DND-41 (cell line): ENCODE measurements around the gene GRK2.

ENCODE experiments used
- ATAC-seq: fragments of 200-7000 bp; cut with Tn5 transposase; 3 replicates; pipeline ENCODE4 v1.9.1; 2021; ENCODE audit warnings: low read depth; ENCODE audit not compliant: insufficient read depth
- DNase-seq: peaks from one replicate; pipeline ENCODE4 v3.0.0-alpha.2; 2020
- H2AFZ ChIP-seq: 2 replicates; pipeline ENCODE4 v1.6.0; 2012; ENCODE audit warnings: low read depth, low read length
- H3K27ac ChIP-seq: 2 replicates; pipeline ENCODE4 v1.5.1; 2012; ENCODE audit warnings: low read length, inconsistent platforms
- H3K27me3 ChIP-seq: fragments of 200-600 bp; sonication (generic); 2 replicates; pipeline ENCODE4 v1.6.0; 2012; ENCODE audit warnings: low read length, mild to moderate bottlenecking, inconsistent platforms; ENCODE audit not compliant: insufficient read depth, poor library complexity
- H3K36me3 ChIP-seq: 2 replicates; pipeline ENCODE4 v1.5.1; 2012; ENCODE audit warnings: low read length, inconsistent platforms; ENCODE audit not compliant: insufficient read depth
- H3K4me1 ChIP-seq: 2 replicates; pipeline ENCODE4 v1.5.1; 2012; ENCODE audit warnings: mild to moderate bottlenecking, low read length; ENCODE audit not compliant: insufficient read depth
- H3K4me2 ChIP-seq: 2 replicates; pipeline ENCODE4 v1.6.0; 2012; ENCODE audit warnings: mild to moderate bottlenecking, moderate library complexity, low read length, inconsistent platforms; ENCODE audit not compliant: insufficient read depth
- H3K4me3 ChIP-seq, 2 experiments: fragments of 200-600 bp in 1 of 2; shearing (Covaris generic) in 1 of 2; 2 replicates each; pipeline ENCODE4 v1.5.1; 2012 to 2016; ENCODE audit warnings: inconsistent platforms in 2 of 2, low read length in 2 of 2, mild to moderate bottlenecking in 2 of 2, low read depth in 1 of 2, moderate library complexity in 1 of 2
- H3K79me2 ChIP-seq: 2 replicates; pipeline ENCODE4 v1.6.0; 2012; ENCODE audit warnings: low read length, inconsistent platforms; ENCODE audit not compliant: insufficient read depth
- H3K9ac ChIP-seq: 2 replicates; pipeline ENCODE4 v1.6.0; 2012; ENCODE audit warnings: low read depth, mild to moderate bottlenecking, inconsistent platforms, low read length, moderate library complexity
- H3K9me3 ChIP-seq: 2 replicates; pipeline ENCODE4 v1.5.1; 2012; ENCODE audit warnings: low read length, moderate library complexity, mild to moderate bottlenecking, inconsistent platforms; ENCODE audit not compliant: insufficient read depth, severe bottlenecking
- H4K20me1 ChIP-seq: 2 replicates; pipeline ENCODE4 v1.6.0; 2012; ENCODE audit warnings: low read length; ENCODE audit not compliant: insufficient read depth
- CTCF ChIP-seq: IDR thresholded peaks from 2 replicates; pipeline ENCODE4 v1.5.1; 2012; ENCODE audit warnings: borderline replicate concordance, low read length, moderate library complexity, mild to moderate bottlenecking; ENCODE audit not compliant: poor library complexity, severe bottlenecking; ENCODE audit errors: extremely low read depth
- EZH2 ChIP-seq: IDR thresholded peaks from 3 replicates; pipeline ENCODE4 v1.6.1; 2012; ENCODE audit warnings: borderline replicate concordance, low read depth, mild to moderate bottlenecking, moderate library complexity, low read length, inconsistent platforms; ENCODE audit not compliant: severe bottlenecking

Gene GRK2

DNA sequence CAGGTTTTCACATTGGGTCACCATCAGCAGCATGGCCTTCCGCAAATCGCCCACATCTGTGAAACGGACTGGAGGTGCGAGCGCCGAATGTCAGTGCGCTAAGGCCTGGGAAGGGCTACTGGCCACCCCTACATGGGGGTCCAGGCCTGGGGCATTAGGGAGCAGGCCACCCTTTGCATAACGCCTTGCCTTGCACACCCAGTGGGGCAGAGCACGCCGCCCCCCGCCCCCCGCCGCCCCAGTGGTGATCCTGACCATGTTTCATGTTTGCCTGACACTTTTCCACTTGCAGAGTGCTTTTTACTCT is 2.6 kb downstream of the GRK2 start:
- Histone ChIP-seq H3K4me3 (peak overlapping the region in 1 of 2 experiments; percentile 84; a peak in 2 of 4 replicates), H3K4me1 (peaks cover 75% of the 10 kb centered on the region), H3K4me2 (peak overlapping the region; percentile 96), H2AFZ (no peak overlapping the region), H3K27ac (peak overlapping the region; percentile 95), H3K79me2 (peaks cover 81% of the 10 kb centered on the region), H3K9ac (peak overlapping the region; percentile 95), H3K9me3 (no peaks in the 10 kb centered on the region), H3K36me3 (peaks cover 72% of the 10 kb centered on the region), H4K20me1 (peaks cover 70% of the 10 kb centered on the region), H3K27me3 (no peaks in the 10 kb centered on the region)
- no peak for ATAC-seq
- no peak for TF ChIP-seq EZH2
- no peak for TF ChIP-seq CTCF
- no peak for DNase-seq

DNA sequence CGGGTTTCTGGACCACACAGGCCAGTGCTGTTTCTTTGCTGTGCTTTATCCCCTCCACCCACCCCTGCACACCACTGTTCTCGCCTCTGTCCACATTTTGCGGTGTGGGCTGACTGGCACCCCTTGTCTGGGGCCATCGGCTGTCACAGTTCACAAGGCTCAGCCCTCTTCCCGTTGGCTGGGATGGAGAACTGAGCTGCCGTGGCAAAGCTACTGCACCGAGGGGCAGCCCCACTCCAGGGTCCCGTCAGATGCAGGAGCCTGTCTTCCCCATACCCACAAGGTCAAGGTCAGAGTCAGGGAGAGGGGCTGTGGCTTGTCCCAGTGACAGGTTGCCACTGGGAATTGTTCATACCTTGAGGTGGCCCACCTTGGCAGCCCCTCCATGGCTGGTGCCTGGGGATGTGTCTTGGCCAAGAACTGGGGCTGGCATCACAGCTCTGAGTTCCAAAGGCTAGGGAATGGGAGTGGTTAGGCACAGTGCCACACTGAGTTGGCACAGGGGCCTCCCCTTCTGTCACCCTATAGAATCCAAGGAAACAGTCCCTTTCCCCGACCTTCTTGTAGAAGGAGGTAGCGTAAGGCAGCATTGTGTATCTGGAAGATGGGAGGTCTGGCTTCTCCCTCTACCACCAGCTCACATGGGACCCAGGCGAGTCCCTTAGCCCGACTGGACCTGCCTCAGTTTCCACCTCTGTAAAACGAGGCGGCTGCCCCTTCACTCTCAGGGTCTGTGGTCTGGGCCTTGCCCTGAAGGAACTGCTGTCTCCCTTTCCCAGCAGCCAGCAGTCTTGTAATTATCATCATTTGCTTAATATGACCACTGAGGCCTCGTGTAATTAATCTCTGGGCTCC is 3.4 kb downstream of the GRK2 start:
- no peak for ATAC-seq
- peaks cover 72% of the 10 kb centered on the region for H4K20me1 ChIP-seq
- H3K4me2 ChIP-seq: peak overlapping the region; percentile 96
- H3K4me3 ChIP-seq: peak overlapping the region in 1 of 2 experiments; percentile 84; a peak in 2 of 4 replicates
- no peak for DNase-seq
- H3K79me2 ChIP-seq: peaks cover 88% of the 10 kb centered on the region
- peak overlapping the region; percentile 95 for H3K9ac ChIP-seq
- peaks cover 82% of the 10 kb centered on the region for H3K4me1 ChIP-seq
- H3K27ac ChIP-seq: peak overlapping the region; percentile 95
- H2AFZ ChIP-seq: no peak overlapping the region
- no peaks in the 10 kb centered on the region for H3K27me3 ChIP-seq
- H3K9me3 ChIP-seq: no peaks in the 10 kb centered on the region
- TF ChIP-seq CTCF (peak; percentile 0), EZH2 (no peak)
- H3K36me3 ChIP-seq: peaks cover 78% of the 10 kb centered on the region

DNA sequence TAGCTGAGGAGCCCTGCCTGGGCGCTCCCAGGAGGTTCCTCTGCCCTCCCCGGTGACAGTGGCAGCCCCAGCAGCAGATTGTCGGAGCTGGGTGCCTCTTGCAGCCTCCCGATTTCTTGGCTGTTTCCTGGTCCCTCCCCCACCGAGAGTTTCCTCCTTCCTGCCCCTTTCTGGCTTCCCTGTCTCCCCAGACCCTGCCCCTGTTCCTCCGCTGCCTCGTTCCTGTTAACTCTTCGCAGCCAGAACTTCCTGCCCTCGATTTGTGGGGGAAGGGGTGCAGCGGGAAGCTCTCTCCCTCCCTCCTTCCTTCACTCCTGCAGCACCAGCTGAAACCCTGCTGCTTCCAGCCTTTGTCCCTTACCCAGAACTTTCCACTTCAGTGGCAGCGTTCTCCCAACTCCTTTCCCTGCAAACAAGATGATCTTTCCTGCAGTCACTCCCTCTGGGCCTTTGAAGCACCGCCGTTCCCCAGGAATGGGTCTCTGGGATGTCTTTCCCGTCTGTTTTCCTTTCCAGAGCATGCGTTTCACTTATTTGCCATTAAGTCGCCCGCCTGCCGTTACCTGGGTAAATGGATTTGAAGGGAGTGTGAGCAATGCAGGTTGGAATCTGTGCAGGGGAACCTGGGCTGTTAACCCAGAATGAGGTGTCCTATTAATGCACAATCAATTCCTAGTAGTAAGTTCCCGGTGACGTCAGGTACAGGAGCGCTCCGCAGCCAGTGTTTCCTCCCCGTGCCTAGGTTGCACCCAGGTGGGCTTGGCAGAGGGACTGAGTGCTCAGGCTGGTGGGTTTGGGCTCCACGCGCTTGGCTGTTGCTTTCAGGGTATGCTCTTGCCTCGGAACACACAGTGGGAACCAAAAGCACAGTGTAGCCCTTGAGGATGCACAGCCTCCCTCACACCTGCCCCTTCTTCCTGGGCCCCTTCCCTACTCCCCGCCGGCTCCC is 4.3 kb downstream of the GRK2 start:
- peaks cover 87% of the 10 kb centered on the region for H3K36me3 ChIP-seq
- peak overlapping the region; percentile 96 for H3K4me2 ChIP-seq
- H3K4me1 ChIP-seq: peaks cover 90% of the 10 kb centered on the region
- H3K9ac ChIP-seq: peak overlapping the region; percentile 95
- ATAC-seq: no peak
- peak overlapping the region in 1 of 2 experiments; percentile 84; a peak in 2 of 4 replicates for H3K4me3 ChIP-seq
- peak; percentile 63 for DNase-seq
- peaks cover 76% of the 10 kb centered on the region for H4K20me1 ChIP-seq
- H2AFZ ChIP-seq: no peak overlapping the region
- TF ChIP-seq EZH2 (no peak), CTCF (no peak)
- no peaks in the 10 kb centered on the region for H3K9me3 ChIP-seq
- peaks cover 96% of the 10 kb centered on the region for H3K79me2 ChIP-seq
- H3K27me3 ChIP-seq: no peaks in the 10 kb centered on the region
- H3K27ac ChIP-seq: peak overlapping the region; percentile 95
